ENCODE data around the gene AHR. TPM values are rescaled to one million over a fixed set of nuclear protein-coding genes. Genes with fewer than 3 reads are reported as not detected.
A peak's percentile ranks its signal among the peaks of the same experiment; 100 is the strongest.

The AHR gene
- total RNA-seq, 1 experiment from 2014 or later: 61.3 TPM

DNA sequence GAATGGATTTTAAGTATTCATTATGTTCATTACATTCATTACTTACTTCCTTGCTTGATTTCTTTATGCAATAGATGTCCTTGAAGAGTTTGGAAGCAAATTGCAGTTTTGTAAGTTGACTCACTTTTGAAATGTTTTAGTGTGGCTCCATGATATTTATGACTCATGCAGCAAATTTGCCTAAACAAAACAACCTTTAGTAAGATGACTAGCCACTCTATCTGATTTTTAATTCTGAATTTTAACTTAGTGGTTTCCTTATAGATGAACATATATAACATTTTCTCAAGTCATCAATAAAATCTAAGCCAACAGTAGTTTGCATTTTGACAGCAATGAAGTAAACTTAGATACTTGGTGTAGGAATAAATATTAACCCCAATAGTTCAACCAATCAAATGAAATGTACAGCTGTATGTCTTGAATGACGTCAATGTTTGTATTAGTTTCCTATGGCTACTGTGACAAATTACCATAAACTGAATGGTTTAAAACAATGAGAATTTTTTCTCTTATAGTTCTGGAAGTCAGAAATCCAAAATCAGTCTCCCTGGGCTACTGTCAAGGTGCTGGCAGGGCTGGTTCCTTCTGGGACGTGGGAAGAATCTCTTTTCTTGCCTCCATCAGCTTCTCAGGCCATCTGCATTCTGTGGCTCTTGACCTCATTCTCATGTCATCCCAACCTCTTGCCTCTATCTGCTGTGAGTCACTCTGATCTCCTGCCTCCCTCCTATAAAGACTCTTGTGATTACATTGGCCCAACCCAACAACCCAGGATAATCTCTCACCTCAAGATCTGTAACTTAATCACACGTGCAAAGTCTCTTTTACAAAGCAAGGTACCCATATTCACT, 73.4 kb downstream of the AHR start:
- peak; percentile 75 to 98 for DNase-seq
- Histone ChIP-seq H3K27ac (peak overlapping the region; percentile 94), H3K9me2 (ENCODE audit: insufficient read depth) (no peaks in the 10 kb centered on the region; the same call in 1 of the 2 replicates), H3K27me3 (ENCODE audit: insufficient read depth, low read depth) (no peaks in the 10 kb centered on the region), H4K20me1 (ENCODE audit: insufficient read depth) (no peaks in the 10 kb centered on the region), H2AFZ (peak overlapping the region; percentile 34), H3K4me2 (peak overlapping the region; percentile 62), H3F3A (ENCODE audit: insufficient read depth, low read depth) (peaks cover 37% of the 10 kb centered on the region), H3K9me3 (ENCODE audit: insufficient read depth, low read depth) (peaks cover 21% of the 10 kb centered on the region), H3K79me2 (ENCODE audit: low read depth) (no peaks in the 10 kb centered on the region), H3K36me3 (ENCODE audit: low read depth) (no peaks in the 10 kb centered on the region; the same call in 1 of the 2 replicates), H3K4me3 (peak overlapping the region; percentile 8; the same call in 1 of the 2 replicates), H3K4me1 (replicated peaks; ENCODE audit: insufficient read depth) (peaks cover 44% of the 10 kb centered on the region)
- BruUV-seq (replicated peaks): TSS peak; percentile 71
- TF ChIP-seq, protein P1, sequence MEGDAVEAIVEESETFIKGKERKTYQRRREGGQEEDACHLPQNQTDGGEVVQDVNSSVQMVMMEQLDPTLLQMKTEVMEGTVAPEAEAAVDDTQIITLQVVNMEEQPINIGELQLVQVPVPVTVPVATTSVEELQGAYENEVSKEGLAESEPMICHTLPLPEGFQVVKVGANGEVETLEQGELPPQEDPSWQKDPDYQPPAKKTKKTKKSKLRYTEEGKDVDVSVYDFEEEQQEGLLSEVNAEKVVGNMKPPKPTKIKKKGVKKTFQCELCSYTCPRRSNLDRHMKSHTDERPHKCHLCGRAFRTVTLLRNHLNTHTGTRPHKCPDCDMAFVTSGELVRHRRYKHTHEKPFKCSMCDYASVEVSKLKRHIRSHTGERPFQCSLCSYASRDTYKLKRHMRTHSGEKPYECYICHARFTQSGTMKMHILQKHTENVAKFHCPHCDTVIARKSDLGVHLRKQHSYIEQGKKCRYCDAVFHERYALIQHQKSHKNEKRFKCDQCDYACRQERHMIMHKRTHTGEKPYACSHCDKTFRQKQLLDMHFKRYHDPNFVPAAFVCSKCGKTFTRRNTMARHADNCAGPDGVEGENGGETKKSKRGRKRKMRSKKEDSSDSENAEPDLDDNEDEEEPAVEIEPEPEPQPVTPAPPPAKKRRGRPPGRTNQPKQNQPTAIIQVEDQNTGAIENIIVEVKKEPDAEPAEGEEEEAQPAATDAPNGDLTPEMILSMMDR (conservative IDR thresholded peaks at IDR 0.05): no peak
- TF ChIP-seq EZH2 (IDR thresholded peaks at IDR 0.05; ENCODE audit: low read depth): no peak
- POLR2A ChIA-PET (ENCODE audit: unreplicated experiment): interaction anchor here (0.6 to 0.8 kb wide), 5 partner anchors 66 to 525 kb away, joined by 4 to 5 read pairs (median 4); no protein-coding TSS in a partner anchor
- intact Hi-C loops (cut with micrococcal nuclease; ENCODE audit: unreplicated experiment): loop anchor here (1.0 to 5.0 kb wide), 12 partner anchors 36 to 455 kb away; partner anchors contain the start of gene AHR
- CTCF ChIA-PET: no interaction called here

DNA sequence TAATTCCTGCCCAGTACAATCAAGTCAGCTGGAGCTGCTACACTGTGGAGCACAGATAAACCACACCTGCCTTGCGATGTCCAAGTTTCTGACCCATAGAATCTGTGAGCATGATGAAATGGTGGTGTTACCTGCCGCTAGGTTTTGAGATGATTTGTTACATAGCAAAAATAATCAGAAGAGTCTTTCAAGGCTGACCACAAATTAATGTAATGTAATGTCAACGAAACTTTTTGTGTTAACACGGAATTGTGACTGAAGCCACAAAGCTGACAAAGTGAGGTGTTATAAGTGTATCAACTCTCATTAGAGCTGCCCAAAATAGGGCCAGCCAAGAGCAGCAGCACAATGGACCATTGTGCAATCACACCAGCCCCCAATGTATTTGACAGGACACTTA, 75.7 kb downstream of the AHR start:
- H3F3A ChIP-seq (ENCODE audit: insufficient read depth, low read depth): peaks cover 37% of the 10 kb centered on the region
- no peak for DNase-seq
- no peaks in the 10 kb centered on the region for H3K27me3 ChIP-seq (ENCODE audit: insufficient read depth, low read depth)
- peaks cover 43% of the 10 kb centered on the region for H3K4me1 ChIP-seq (replicated peaks; ENCODE audit: insufficient read depth)
- TF ChIP-seq EZH2 (IDR thresholded peaks at IDR 0.05; ENCODE audit: low read depth): no peak
- TF ChIP-seq, protein P1 (conservative IDR thresholded peaks at IDR 0.05): no peak
- no peaks in the 10 kb centered on the region for H3K79me2 ChIP-seq (ENCODE audit: low read depth)
- no peaks in the 10 kb centered on the region for H3K36me3 ChIP-seq (ENCODE audit: low read depth)
- H3K4me3 ChIP-seq: no peak overlapping the region
- H3K9me2 ChIP-seq (ENCODE audit: insufficient read depth): no peaks in the 10 kb centered on the region; the same call in 1 of the 2 replicates
- H3K4me2 ChIP-seq: no peak overlapping the region
- no peaks in the 10 kb centered on the region for H4K20me1 ChIP-seq (ENCODE audit: insufficient read depth)
- peaks cover 14% of the 10 kb centered on the region; the same call in 1 of the 2 replicates for H3K9me3 ChIP-seq (ENCODE audit: insufficient read depth, low read depth)
- BruUV-seq (replicated peaks): no TSS peak
- POLR2A ChIA-PET (ENCODE audit: unreplicated experiment): no interaction called here
- CTCF ChIA-PET: no interaction called here
- no peak overlapping the region for H2AFZ ChIP-seq
- no peak overlapping the region for H3K27ac ChIP-seq
- intact Hi-C loops (cut with micrococcal nuclease; ENCODE audit: unreplicated experiment): loop anchor here (5.0 kb wide), 4 partner anchors 68 to 457 kb away; no protein-coding TSS in a partner anchor

DNA sequence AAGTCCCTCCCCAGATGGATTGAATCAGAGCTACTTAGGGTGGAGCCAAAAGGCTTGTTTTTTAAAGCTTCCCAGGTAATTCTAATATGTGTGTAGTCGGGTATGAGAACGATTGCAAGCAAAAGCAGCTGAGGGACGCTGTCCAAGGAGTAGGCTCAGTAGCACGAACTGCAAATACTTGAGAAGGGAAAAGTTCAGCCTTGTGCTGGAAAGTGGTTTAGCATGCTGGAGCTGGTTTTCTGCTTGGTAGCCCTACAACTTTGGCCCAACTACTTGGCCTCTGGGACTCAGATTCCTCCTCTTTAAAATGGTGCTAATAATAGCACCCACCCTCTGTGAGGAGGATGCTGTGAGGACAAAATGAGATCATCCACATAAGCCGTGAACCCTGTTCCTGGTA, 76.2 kb downstream of the AHR start:
- ChIA-PET CTCF (no interaction called here), POLR2A (ENCODE audit: unreplicated experiment) (no interaction called here)
- BruUV-seq (replicated peaks): no TSS peak

More for the DNA sequence above, 76.2 kb downstream of the AHR start:
- Histone ChIP-seq H3K27me3 (ENCODE audit: insufficient read depth, low read depth) (no peaks in the 10 kb centered on the region), H3F3A (ENCODE audit: insufficient read depth, low read depth) (peaks cover 34% of the 10 kb centered on the region), H4K20me1 (ENCODE audit: insufficient read depth) (no peaks in the 10 kb centered on the region), H3K4me2 (no peak overlapping the region), H3K36me3 (ENCODE audit: low read depth) (no peaks in the 10 kb centered on the region), H3K27ac (no peak overlapping the region), H2AFZ (no peak overlapping the region), H3K9me3 (ENCODE audit: insufficient read depth, low read depth) (peaks cover 10% of the 10 kb centered on the region; the same call in 1 of the 2 replicates), H3K4me1 (replicated peaks; ENCODE audit: insufficient read depth) (peaks cover 38% of the 10 kb centered on the region), H3K4me3 (no peak overlapping the region), H3K79me2 (ENCODE audit: low read depth) (no peaks in the 10 kb centered on the region), H3K9me2 (ENCODE audit: insufficient read depth) (no peaks in the 10 kb centered on the region; the same call in 1 of the 2 replicates)
- intact Hi-C loops (cut with micrococcal nuclease; ENCODE audit: unreplicated experiment): loop anchor here (5.0 kb wide), 4 partner anchors 68 to 457 kb away; no protein-coding TSS in a partner anchor
- no peak for DNase-seq
- TF ChIP-seq EZH2 (IDR thresholded peaks at IDR 0.05; ENCODE audit: low read depth): no peak
- TF ChIP-seq, protein P1 (conservative IDR thresholded peaks at IDR 0.05): no peak
